HG02943 (cell line): ENCODE results near the gene RAD51B.

Experiments used
- ATAC-seq: cut with Tn5 transposase; IDR thresholded peaks from one replicate; pipeline ENCODE4 v1.9.1; 2021; ENCODE audit warnings: mild to moderate bottlenecking, low read depth, moderate library complexity; ENCODE audit not compliant: unreplicated experiment

Gene RAD51B

DNA sequence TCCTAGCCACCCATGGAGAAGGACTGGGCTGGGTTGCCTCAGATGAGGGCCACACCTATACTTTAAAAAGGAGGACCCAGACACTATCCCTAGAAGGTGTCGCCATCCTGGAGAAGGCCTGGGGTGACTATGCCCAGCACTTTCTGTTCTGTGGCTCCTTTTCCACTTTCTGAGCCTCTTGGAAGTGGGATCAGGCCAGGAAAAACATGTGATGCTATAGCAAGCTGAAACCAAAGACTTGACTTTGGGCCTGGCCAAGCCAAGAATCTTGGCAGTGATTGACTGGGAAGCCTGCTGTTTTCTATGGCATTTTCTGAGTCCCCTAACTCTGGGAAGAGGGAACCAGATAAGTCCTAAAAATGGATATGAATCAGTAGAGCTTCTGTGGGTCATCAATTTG, 641.0 kb downstream of the RAD51B start:
- ATAC-seq: no peak

DNA sequence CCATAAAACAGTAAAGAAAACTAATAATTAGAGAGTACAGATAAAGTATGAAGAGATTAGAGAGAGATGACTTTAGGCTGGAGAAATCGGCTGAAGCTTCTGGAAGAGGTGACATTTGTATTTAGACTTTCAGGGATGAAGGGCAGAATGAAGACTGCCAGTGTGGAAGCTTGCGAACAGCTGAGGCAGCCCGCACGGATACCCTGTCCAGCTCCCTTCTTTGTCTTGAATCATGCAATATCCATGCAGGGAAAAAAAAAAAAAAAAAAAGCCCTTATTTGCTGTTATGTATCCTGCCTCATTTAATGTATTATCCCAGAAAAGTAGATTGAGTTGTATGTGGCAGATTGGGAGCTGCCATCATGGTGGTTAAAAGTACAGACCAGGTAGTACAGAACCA, 641.5 kb downstream of the RAD51B start:
- no peak for ATAC-seq

DNA sequence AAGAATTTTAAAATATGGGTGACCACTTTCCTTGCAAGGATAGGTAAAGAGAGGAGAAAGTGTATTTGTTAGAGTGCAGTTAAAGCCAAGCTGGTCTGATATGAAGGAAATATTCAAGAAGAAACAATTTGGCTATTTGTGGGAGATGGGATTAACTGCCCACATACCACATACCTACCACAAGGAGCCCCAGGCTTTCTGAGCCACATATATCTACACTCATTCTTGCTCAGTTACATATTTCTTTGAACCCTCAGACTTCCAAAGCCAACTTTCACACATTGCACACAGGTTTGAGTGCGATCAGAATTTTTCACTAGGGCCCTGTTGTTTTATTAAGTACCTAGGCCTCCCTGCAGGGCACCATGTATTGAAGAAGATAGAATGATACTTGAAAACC, 643.1 kb downstream of the RAD51B start:
- no peak for ATAC-seq

DNA sequence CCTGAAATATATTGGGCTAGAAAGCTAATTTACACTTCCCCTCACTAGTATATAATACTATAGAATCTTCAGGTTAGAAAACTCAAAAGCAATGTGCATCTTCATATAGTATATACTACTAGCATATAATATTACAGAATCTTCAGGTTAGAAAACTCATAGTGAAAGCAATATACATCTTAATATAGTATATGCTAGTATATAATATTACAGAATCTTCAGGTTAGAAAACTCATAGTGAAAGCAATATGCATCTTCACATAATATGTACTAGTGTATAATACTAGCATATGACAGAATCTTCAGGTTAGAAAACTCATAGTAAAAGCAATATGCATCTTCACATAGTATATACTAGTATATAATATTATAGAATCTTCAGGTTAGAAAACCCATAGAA, 643.7 kb downstream of the RAD51B start:
- no peak for ATAC-seq

DNA sequence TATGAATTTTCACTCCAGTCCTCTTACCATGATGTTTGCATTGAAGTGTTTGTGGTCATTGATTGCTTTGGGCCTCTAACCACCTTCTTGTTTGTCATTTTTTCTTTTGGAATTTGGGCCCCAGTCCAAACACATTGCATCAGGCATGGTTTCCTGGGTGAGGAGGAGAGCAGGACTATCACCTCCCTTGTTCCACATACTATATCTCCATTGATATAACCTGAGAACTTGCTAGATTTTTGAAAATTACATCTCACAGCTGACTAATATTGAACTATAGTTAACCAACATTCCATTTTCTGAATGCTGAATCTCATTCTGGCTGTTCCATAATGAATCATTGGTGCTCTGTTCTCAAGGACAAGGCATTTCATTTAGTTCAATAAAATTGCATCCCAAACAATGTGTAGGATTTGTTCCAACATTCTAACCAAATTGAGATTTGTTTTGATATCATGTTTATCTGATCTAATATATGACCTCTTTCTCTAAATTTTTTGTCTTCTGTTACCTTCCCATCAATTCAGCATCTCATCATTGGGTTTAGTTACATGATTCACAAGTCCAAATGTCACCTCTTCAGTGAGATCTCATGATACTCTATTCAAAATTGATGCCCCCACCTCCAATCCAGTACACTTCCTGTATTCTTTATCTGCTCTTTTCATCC, 644.3 kb downstream of the RAD51B start:
- no peak for ATAC-seq

DNA sequence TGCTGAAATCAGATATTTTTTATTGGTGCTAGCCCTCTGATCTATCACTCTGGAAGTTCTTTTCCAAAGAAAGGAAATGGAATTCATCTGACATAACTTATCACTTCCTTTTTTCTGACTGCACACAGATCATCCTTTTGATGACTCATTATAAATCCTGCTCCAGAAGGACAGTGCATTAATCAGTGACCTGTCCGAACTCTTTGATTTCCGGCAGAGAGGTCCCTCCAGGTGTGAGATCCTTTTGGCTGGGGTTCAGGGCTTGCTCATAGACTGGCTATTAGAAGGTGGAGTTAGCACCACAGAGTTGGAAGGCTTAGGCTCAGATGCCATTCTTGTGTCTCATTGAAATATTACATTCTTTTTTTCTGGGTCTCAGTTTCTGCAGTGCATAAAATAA, 645.1 kb downstream of the RAD51B start:
- no peak for ATAC-seq

DNA sequence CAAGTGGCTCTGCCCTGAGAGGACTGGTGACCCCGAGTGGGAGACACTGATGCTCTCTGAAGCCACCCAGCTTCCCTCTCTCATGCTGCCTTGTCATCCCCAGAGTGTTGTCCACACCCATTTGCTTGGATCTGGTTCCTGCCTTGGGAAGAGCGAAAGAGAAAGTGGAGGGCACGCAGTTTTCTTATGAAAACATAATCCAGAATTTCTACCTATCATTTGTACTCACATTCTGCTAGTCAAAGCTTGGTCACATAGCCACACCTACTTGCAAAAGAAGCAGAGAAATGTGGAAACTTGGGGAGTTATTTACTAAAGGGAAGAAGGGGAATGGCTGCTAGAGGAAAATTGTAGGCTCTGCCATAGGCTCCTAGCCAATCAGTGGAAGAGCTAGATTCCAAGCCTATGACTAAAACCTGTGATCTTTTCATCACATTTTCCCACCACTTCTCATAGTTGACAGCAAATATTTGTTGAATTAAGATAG, 647.0 kb downstream of the RAD51B start:
- no peak for ATAC-seq

DNA sequence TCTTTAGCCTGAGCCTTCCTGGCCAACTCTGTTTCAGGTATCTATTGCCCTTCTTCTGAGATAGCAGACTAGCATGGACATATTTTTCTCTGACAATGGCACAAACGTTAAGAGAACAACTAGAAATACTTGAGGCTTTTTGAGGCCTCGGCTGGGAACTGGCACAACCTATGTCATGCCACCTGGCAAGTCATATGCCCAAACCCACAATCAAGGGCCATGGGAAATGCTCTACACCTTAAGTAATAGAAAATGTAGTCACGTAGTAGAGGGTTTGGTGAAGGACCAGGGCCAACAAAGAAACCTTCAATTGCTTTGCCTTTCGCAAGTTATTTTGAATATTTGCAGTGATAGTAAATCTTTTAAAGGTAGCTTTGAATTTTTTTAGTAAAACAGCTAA, 647.8 kb downstream of the RAD51B start:
- ATAC-seq: no peak

DNA sequence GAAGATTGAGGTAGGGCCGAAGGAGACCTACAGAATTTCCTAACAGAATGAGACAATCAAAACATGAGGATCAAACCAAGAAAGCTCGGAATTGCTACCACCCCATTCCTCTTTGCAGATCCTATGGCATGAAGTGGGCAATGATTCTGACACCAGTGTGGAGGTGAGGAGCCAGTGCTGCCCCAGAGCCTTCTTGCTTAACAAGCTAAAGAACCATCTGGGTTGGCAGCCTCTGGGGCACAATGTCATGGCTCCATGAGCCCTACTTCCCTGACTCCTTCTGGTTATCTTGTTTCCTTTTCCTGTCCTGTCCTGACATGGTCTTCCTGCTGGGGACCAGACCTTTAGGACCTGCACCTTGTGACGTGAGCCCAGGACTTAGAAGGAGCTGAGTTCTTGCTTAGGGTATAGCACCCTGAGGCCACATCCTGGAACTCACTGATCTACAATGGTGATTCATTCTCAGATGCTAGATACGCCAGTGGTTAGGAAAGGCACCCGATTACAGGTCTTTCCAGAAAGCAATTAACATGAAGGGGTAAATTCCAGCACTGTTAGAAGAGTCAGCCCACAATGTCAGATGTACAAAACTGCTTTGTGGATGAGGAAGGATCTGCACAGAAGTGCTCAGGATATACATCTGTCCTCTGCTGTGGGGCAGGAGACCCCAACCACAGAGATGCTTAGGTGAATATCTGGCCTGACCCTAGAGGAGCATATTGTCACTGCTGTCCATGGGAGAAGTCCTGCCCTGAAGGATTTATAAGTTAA, 649.0 kb downstream of the RAD51B start:
- no peak for ATAC-seq

DNA sequence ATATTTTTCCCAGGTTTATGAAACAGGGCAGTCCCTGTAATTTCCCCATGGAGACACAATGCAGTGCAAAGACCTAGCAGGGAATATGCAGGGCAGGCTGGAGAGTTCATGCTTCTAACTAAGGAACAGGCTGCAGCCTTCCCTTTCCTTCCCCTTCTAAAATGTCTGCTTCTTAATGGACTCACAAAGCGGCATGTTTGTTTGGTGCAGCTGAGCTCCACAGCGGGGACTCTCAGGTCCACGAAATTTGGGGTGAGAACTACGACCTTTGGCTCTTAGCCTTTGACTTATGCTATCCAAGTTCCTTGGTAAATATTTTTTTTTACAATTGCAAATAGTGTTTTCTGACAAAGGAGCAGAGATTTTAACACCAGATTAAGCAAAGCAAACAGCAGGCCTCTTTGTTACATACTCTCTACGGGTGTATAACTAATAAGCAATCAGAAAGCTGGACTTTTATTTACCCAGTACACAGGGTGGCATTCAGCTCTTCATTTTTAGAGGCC, 649.7 kb downstream of the RAD51B start:
- ATAC-seq: no peak

DNA sequence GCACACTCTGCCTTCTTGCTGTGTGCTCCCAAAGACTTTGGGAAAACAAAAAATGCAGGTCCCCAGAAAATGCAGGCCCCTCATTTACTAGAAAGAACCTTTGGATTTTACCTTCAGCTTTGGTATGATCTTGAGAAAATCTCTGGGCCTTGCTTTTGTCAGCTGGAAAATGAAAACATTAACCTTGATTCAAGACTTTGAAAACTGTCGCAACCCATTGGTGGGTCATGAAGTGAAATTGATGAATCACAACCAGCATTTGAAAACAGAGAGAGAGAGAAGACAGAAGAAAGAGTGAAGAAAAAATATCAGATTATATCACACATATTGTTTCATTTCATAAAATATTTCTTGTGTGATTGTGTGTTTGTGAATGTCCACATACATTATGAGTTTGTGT, 650.8 kb downstream of the RAD51B start:
- no peak for ATAC-seq

DNA sequence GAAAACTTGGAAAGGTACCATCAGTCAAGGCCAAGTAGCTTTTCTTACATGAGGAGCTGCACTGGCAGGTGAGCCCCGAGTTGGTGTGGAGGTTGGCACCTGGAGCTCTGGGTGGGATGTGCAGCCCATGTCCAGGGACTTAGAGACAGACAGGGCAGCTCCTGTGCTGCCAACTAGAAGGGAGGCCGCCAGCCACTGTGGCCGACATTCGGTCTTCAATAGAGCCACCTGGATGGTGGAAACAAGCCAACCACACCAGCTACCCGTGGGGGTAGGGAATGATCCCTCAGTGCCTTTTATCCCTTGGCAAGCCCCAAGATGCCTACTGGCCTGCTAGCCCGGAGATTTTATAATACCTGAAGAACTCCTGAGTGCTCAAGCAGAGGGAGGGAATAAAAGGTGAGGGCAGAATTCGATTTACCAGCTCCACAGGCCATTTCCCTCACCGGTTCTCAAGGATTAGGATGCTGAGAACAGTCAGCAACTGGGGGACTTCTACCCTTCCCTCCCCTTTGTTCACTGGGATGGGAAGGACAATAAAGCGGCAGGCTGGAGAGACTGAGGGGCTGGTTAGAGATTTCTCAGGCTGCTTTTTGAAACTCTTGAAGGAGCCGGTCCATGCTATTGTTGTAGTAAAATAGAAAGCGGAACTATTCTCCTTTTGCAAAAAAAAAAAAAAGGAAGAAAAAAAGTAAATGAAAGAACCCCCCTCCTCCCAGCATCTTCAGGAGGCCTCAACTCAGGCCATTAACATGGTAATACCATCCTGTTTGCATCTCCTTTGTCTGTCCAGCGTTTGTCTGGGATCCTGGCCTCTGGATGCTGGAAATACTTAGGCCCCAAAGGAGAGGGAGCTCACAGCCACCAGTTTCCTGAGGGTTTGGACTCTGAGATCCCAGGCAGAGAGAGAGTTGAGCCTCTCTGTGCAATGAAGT, 651.7 kb downstream of the RAD51B start:
- ATAC-seq: no peak

DNA sequence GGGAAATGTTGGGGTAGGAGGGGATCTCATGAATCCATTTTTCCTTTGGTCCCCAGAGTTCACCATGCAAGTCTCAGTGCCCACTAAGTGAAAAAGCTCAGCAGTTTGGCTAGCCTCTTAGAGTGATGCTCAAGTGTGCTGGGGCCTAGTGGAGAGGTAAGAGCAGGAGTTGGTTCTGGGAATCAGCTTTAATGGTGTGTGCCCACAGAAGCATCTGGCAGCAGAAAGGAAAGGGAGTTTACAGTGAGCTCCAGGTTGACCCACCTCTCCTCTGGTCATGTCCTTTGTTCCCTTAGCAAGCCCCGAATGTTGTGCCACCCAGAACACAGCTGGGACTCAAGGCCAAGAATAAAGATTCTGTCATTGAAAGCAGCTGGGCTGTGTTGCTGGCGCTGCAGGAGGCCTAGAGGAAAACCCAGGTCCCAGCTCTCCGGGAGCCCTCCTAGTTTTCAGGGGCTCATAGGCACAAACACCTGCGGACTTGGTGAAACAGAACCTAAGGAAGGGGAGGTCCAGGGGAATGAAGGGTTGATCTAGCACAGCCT, 652.5 kb downstream of the RAD51B start:
- ATAC-seq: no peak

DNA sequence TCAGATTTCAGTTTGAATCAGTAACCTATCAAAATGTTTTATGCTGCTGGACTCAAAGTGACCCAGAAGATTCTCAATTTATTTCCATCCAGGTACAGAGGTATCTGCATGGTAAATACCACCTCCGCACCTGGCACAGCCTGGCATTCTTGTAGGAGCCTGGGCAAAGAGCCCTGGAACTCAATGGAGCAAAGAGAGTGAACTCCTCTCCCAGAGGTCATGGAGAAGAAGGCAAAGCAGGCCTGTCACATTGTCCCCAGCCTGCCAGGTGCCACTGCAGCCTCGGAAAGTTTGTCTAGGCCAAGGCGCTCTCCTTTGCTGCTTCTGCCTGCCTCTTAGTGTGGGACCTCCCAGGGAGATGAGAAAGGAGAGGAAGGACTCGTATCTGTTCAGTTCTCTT, 653.5 kb downstream of the RAD51B start:
- no peak for ATAC-seq

DNA sequence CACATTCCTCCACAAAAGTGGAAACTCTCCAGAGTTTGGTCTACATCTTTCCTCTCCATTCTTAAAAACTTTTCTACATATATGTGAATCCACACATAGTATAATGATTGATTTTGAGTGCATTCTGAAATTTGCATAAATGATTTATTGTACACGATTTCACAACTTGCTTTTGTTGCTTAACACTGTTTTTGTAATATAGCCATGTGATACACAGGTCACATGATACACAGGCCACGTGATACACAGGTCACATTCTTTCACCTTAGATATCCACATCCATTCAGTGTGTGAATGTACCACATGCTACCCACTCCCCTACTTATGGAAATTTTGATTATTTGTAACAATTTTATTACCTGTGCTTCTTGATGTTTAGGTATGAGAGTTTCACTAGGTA, 654.2 kb downstream of the RAD51B start:
- no peak for ATAC-seq

DNA sequence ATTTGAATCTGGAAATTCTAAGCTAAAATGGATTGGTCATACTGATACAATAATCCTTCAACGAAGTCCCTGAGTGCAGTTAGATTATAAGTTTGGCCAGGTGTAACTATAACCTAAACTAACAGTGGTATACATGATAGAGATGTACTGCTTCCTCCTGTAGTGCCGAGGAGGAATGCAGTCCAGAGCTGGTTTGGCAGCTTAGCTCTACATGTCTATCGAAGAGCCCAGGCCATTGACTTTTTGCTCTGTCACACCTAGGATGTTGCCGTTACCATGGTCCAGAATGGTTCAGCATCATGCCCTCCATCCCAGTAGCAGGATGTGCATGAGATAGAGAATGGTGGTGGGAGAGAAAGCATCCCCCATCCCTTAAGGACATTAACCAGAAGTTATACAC, 655.2 kb downstream of the RAD51B start:
- ATAC-seq: no peak

DNA sequence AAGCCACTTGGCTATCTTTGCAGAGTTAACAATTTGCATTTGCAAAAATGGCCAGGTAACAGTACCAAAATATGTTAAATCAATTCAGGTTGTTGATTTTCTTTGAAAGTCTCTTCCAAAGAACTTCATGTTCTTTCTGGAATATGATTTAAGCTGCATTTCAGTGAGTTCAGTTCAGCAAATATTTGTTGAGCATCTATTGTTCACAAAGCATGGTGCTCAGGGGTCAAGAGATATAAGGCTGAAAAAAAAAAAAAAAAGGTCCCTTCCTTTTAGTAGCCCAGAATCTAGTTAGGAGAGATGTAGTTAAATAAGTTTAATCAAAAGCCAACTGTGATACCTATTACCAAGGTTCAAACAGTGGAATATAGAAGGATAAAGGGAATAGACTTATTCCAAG, 656.2 kb downstream of the RAD51B start:
- no peak for ATAC-seq

DNA sequence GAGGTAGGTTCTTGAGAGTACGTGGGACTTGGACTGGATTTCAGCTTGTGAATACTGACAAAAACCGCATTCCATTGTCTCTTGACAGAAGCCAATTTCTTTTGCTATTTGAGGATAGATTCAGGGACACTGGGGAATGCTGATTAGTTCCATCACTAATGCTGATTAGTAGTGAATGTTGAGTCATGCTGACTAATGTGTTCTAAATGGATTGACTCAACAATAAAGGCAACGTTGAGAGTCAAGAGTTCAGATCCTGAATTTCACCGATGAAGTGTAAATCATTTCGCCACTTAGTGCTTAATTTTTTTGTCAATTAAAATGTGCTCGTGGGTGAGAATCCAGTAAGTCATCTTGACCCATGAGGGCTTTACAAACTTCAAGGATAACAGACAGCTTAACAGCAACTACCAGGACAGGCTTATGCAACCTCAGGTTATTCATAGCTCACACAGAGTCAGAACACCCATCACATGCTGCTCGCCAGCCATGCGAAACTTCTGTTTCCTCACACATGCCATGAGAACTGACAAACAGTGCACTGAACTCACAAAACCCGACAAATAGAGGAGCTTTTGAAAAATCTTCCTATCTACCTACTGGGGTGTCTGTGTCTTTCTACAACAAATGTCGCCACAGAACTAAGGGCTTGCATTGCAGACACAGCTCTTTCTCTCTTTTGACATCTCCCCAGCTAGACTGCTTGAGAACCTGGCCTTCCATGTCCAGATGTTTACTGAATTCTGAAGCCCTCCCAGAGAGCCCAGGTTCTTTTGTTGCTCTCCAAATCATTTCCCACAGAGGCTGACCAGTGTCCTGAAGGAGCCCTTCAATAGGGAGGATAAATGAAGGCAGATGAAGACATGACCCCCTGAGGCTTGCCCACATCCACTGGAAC, 656.9 kb downstream of the RAD51B start:
- ATAC-seq: no peak

DNA sequence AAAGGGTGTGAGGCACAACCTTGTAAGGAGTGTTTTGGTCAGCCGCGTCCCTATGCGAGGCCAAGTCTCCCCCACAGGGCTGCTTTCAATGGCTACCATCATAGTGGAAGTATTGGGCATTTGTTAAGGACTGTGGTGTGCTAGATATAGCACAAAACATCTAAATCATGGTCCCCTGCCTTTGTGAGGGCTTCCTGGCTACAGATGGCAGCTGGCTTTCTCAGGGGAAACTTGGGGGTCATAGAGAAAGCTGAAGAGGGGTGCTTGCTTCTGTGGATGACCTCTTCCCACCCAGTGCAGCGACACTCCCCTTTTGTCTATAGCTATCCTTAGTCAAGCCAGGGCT, 657.5 kb downstream of the RAD51B start:
- ATAC-seq: no peak
